ENCODE data around the gene ZNF138.
A peak's percentile ranks its signal among the peaks of the same experiment; 100 is the strongest.
"Not testable (repeated sequence)": the region's sequence is repeated elsewhere in the genome, so short reads cannot be mapped to it uniquely, and the experiment has no call there.

Gene ZNF138

DNA sequence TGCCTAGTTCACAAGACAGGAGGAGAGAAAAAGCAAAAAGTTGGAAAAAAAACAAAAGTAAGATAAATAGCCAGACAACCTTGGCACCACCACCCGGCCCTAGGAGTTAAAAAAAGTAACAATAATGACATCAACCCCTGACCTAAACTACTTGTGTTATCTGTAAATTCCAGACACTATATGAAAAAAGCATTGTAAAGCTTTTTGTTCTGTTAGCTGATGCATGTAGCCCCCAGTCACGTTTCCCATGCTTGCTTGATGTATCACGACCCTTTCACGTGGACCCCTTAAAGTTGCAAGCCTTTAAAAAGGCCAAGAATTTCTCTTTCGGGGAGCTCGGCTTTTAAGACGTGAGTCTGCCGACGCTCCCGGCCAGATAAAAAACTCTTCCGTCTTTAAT lies 5.0 kb upstream of the ZNF138 start:
- H3K9me3 ChIP-seq (ENCODE audit: control insufficient read depth, insufficient read depth, low read length); H3K27ac ChIP-seq (ENCODE audit: low read length); H3K4me3 ChIP-seq (ENCODE audit: low read length); H3K4me1 ChIP-seq (ENCODE audit: control insufficient read depth, insufficient read depth, low read length); DNase-seq (ENCODE audit: low read depth, low spot score); H3K36me3 ChIP-seq (ENCODE audit: control insufficient read depth, insufficient read depth, low read length); H3K27me3 ChIP-seq (ENCODE audit: control insufficient read depth, insufficient read depth, low read length): not testable (repeated sequence)
- whole genome bisulfite sequencing (ENCODE audit: insufficient coverage, insufficient read length): no CpG with 5 or more reads among the region's 11 CpGs

DNA sequence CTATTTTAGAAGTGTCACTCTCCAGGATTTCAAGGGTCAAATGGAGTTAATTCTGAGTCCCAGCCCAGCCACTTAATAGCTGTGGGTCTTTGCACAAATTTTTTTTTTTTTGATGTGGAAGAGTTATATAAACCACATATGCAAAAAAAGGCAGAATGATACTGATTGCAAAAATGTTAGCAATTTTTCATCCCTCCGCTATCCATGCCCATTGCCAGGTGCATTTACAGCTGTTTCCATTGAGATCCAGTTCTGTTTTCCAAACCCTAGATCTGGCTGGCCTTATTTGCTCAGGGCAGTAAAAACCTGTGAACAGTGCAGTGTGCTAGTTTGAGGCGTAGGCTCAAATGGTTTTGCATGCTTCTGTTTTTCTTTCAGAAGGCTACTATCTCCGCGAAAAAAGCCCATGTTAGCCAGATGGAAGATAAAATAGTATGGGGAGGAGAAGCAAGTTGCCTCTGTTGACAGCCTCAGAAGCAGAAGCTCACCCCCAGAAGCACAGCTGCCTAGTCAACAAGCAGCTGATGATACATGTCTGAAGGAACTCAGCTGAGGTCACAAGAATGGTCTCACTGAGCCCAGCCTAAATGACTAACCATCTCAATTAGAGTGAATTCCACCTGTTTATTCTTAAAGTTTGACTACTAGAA lies 997 bp upstream of the ZNF138 start:
- no peaks in the 10 kb centered on the region for H3K4me1 ChIP-seq (ENCODE audit: control insufficient read depth, insufficient read depth, low read length)
- no peaks in the 10 kb centered on the region for H3K9me3 ChIP-seq (ENCODE audit: control insufficient read depth, insufficient read depth, low read length)
- WGBS (ENCODE audit: insufficient coverage, insufficient read length): no CpG with 5 or more reads among the region's 4 CpGs
- no peak overlapping the region for H3K4me3 ChIP-seq (ENCODE audit: low read length)
- H3K27me3 ChIP-seq (ENCODE audit: control insufficient read depth, insufficient read depth, low read length): no peaks in the 10 kb centered on the region
- DNase-seq (ENCODE audit: low read depth, low spot score): no peak
- no peaks in the 10 kb centered on the region for H3K36me3 ChIP-seq (ENCODE audit: control insufficient read depth, insufficient read depth, low read length)
- no peak overlapping the region for H3K27ac ChIP-seq (ENCODE audit: low read length)

- no peak overlapping the region for H3K27ac ChIP-seq (ENCODE audit: low read length)
- WGBS (ENCODE audit: insufficient coverage, insufficient read length): no CpG with 5 or more reads among the region's 1 CpG
- no peaks in the 10 kb centered on the region for H3K9me3 ChIP-seq (ENCODE audit: control insufficient read depth, insufficient read depth, low read length)
- no peaks in the 10 kb centered on the region for H3K36me3 ChIP-seq (ENCODE audit: control insufficient read depth, insufficient read depth, low read length)
- no peak for DNase-seq (ENCODE audit: low read depth, low spot score)
- peak overlapping the region; percentile 84; the same call in 1 of the 2 replicates for H3K4me3 ChIP-seq (ENCODE audit: low read length)
- H3K27me3 ChIP-seq (ENCODE audit: control insufficient read depth, insufficient read depth, low read length): no peaks in the 10 kb centered on the region
- H3K4me1 ChIP-seq (ENCODE audit: control insufficient read depth, insufficient read depth, low read length): no peaks in the 10 kb centered on the region
Observed at GRCh38 chr7:64795176-64795575, 948 bp downstream of the ZNF138 start.

DNA sequence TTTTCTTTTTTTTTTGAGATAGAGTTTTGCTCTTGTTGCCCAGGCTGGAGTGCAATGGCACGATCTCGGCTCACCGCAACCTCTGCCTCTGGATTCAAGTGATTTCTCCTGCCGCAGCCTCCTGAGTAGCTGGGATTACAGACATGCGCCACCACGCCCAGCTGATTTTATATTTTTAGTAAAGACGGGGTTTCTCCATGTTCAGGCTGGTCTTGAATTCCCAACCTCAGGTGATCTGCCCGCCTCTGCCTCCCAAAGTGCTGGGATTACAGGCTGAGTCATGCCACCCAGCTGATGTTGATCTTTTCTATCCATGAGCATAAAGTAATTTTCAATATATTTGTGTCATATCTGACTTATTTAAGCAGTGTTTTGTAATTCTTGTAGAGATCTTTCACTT lies 4.9 kb downstream of the ZNF138 start:
- WGBS (ENCODE audit: insufficient coverage, insufficient read length): no CpG with 5 or more reads among the region's 8 CpGs

GRCh38 chr7:64802699-64803098 lies 8.5 kb downstream of the ZNF138 start:
- Histone ChIP-seq H3K9me3 (ENCODE audit: control insufficient read depth, insufficient read depth, low read length) (no peaks in the 10 kb centered on the region), H3K36me3 (ENCODE audit: control insufficient read depth, insufficient read depth, low read length) (no peaks in the 10 kb centered on the region), H3K27me3 (ENCODE audit: control insufficient read depth, insufficient read depth, low read length) (no peaks in the 10 kb centered on the region), H3K4me3 (ENCODE audit: low read length) (no peak overlapping the region), H3K27ac (ENCODE audit: low read length) (no peak overlapping the region), H3K4me1 (ENCODE audit: control insufficient read depth, insufficient read depth, low read length) (no peaks in the 10 kb centered on the region)
- no peak for DNase-seq (ENCODE audit: low read depth, low spot score)
- WGBS (ENCODE audit: insufficient coverage, insufficient read length): no CpG with 5 or more reads among the region's 2 CpGs

More for the DNA sequence above, 4.9 kb downstream of the ZNF138 start:
- not testable (repeated sequence) for H3K9me3 ChIP-seq (ENCODE audit: control insufficient read depth, insufficient read depth, low read length); H3K27me3 ChIP-seq (ENCODE audit: control insufficient read depth, insufficient read depth, low read length); DNase-seq (ENCODE audit: low read depth, low spot score); H3K4me1 ChIP-seq (ENCODE audit: control insufficient read depth, insufficient read depth, low read length); H3K36me3 ChIP-seq (ENCODE audit: control insufficient read depth, insufficient read depth, low read length); H3K27ac ChIP-seq (ENCODE audit: low read length); H3K4me3 ChIP-seq (ENCODE audit: low read length)

DNA sequence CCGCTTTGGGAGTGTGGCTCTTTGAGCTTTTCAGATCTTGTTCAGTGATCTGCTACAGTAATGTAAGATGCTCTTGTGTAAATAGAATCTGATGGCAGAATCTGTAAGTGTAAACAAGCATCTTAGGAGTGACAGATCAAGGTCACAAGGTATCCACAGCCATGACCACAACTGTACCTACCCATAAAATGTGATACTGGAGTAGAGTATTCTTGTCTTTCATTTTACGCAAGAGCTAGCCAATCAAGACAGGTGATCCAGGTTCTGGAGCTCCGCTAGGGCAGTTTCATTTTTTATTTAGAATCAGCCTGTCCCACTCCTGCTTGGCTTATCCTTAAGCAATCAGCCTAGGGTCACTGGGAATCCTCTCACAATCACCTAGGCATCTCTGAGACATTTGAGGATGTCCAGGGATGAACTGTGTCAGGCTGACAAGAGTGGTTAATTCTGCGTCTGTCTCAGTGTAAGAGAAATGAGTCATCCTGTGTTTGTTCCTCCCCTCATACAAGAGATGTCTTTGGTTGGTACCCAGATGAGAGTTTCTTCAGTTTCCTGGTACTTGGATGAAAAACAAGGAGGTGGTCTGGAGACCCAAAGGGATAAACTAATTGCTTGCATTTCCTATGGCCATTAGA lies 13.6 kb downstream of the ZNF138 start:
- Histone ChIP-seq H3K9me3 (ENCODE audit: control insufficient read depth, insufficient read depth, low read length) (no peaks in the 10 kb centered on the region), H3K36me3 (ENCODE audit: control insufficient read depth, insufficient read depth, low read length) (no peaks in the 10 kb centered on the region), H3K4me3 (ENCODE audit: low read length) (no peak overlapping the region), H3K27ac (ENCODE audit: low read length) (no peak overlapping the region), H3K27me3 (ENCODE audit: control insufficient read depth, insufficient read depth, low read length) (no peaks in the 10 kb centered on the region), H3K4me1 (ENCODE audit: control insufficient read depth, insufficient read depth, low read length) (no peaks in the 10 kb centered on the region)
- no CpG with 5 or more reads among the region's 4 CpGs for WGBS (ENCODE audit: insufficient coverage, insufficient read length)
- DNase-seq (ENCODE audit: low read depth, low spot score): no peak

DNA sequence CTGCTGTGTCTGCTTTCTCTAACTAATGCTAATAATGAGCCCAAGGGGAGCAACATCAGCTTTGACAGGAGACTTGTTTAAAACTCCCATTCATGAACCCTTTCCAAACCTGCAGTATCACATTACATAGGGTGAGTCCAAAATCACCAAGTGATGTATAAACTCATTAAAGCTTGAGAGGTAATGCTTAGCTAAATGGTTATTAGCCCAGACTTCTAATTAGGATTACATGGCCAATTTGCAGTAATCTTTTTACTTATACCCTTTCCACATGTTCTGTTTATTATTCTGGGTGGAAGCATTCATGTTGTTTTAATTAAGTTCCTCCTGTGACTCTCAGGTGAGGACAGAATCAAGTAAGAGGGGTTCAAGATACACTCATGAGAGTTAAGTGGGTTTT lies 17.5 kb downstream of the ZNF138 start:
- no peak for DNase-seq (ENCODE audit: low read depth, low spot score)
- no peaks in the 10 kb centered on the region for H3K36me3 ChIP-seq (ENCODE audit: control insufficient read depth, insufficient read depth, low read length)
- no peaks in the 10 kb centered on the region for H3K4me1 ChIP-seq (ENCODE audit: control insufficient read depth, insufficient read depth, low read length)
- H3K27ac ChIP-seq (ENCODE audit: low read length): no peak overlapping the region
- H3K27me3 ChIP-seq (ENCODE audit: control insufficient read depth, insufficient read depth, low read length): no peaks in the 10 kb centered on the region
- no peaks in the 10 kb centered on the region for H3K9me3 ChIP-seq (ENCODE audit: control insufficient read depth, insufficient read depth, low read length)
- no peak overlapping the region for H3K4me3 ChIP-seq (ENCODE audit: low read length)

- DNase-seq (ENCODE audit: low read depth, low spot score): no peak
- no peaks in the 10 kb centered on the region for H3K4me1 ChIP-seq (ENCODE audit: control insufficient read depth, insufficient read depth, low read length)
- H3K36me3 ChIP-seq (ENCODE audit: control insufficient read depth, insufficient read depth, low read length): no peaks in the 10 kb centered on the region
- H3K27ac ChIP-seq (ENCODE audit: low read length): no peak overlapping the region
- H3K27me3 ChIP-seq (ENCODE audit: control insufficient read depth, insufficient read depth, low read length): no peaks in the 10 kb centered on the region
- H3K9me3 ChIP-seq (ENCODE audit: control insufficient read depth, insufficient read depth, low read length): no peaks in the 10 kb centered on the region
- no CpG with 5 or more reads among the region's 1 CpG for WGBS (ENCODE audit: insufficient coverage, insufficient read length)
- no peak overlapping the region for H3K4me3 ChIP-seq (ENCODE audit: low read length)
Observed at GRCh38 chr7:64830926-64831325, 36.7 kb downstream of the ZNF138 start.

DNA sequence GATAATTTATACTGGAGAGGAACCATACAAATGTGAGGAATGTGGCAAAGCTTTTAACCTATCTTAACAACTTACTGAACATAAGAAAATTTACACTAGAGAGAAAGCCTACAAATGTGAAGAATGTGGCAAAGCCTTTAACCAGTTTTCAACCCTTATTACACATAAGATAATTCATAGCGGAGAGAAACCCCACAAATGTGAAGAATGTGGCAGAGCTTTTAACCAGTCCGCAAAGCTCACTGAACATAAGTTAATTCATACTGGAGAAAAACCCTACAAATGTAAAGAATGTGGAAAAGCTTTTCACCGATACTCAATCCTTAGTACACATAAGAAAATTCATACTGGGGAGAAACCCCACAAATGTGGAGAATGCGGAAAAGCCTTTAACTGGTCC lies 37.9 kb downstream of the ZNF138 start:
- no CpG with 5 or more reads among the region's 4 CpGs for WGBS (ENCODE audit: insufficient coverage, insufficient read length)
- Histone ChIP-seq H3K36me3 (ENCODE audit: control insufficient read depth, insufficient read depth, low read length) (no peaks in the 10 kb centered on the region), H3K4me1 (ENCODE audit: control insufficient read depth, insufficient read depth, low read length) (no peaks in the 10 kb centered on the region), H3K9me3 (ENCODE audit: control insufficient read depth, insufficient read depth, low read length) (no peaks in the 10 kb centered on the region), H3K27ac (ENCODE audit: low read length) (no peak overlapping the region), H3K27me3 (ENCODE audit: control insufficient read depth, insufficient read depth, low read length) (no peaks in the 10 kb centered on the region), H3K4me3 (ENCODE audit: low read length) (no peak overlapping the region)
- no peak for DNase-seq (ENCODE audit: low read depth, low spot score)

- Histone ChIP-seq H3K27ac (ENCODE audit: low read length) (no peak overlapping the region), H3K36me3 (ENCODE audit: control insufficient read depth, insufficient read depth, low read length) (no peaks in the 10 kb centered on the region), H3K27me3 (ENCODE audit: control insufficient read depth, insufficient read depth, low read length) (no peaks in the 10 kb centered on the region), H3K9me3 (ENCODE audit: control insufficient read depth, insufficient read depth, low read length) (no peaks in the 10 kb centered on the region), H3K4me3 (ENCODE audit: low read length) (no peak overlapping the region), H3K4me1 (ENCODE audit: control insufficient read depth, insufficient read depth, low read length) (no peaks in the 10 kb centered on the region)
- WGBS (ENCODE audit: insufficient coverage, insufficient read length): no CpG with 5 or more reads among the region's 16 CpGs
- no peak for DNase-seq (ENCODE audit: low read depth, low spot score)
Observed at GRCh38 chr7:64834989-64835388, 40.8 kb downstream of the ZNF138 start.

GRCh38 chr7:64835856-64836255 lies 41.6 kb downstream of the ZNF138 start:
- not testable (repeated sequence) for H3K4me3 ChIP-seq (ENCODE audit: low read length); DNase-seq (ENCODE audit: low read depth, low spot score); H3K36me3 ChIP-seq (ENCODE audit: control insufficient read depth, insufficient read depth, low read length); H3K9me3 ChIP-seq (ENCODE audit: control insufficient read depth, insufficient read depth, low read length); H3K27me3 ChIP-seq (ENCODE audit: control insufficient read depth, insufficient read depth, low read length); H3K27ac ChIP-seq (ENCODE audit: low read length); H3K4me1 ChIP-seq (ENCODE audit: control insufficient read depth, insufficient read depth, low read length)
- no CpG with 5 or more reads among the region's 8 CpGs for WGBS (ENCODE audit: insufficient coverage, insufficient read length)

Measured in iPS DF 6.9 (cell line).